Large intestine (tissue), 3 donors: ENCODE results near the gene CES5A. TPM values are rescaled to one million over a fixed set of nuclear protein-coding genes. Genes with fewer than 3 reads are reported as not detected.
"Not testable (repeated sequence)": the region's sequence is repeated elsewhere in the genome, so short reads cannot be mapped to it uniquely, and the experiment has no call there.

Source experiments
- DNase-seq, 2 donors: peaks; one replicate each; pipeline versions ENCODE4 v3.0.0 to v3.0.0-alpha.2; 2013
- H3K27ac ChIP-seq: one replicate; pipeline ENCODE4 v1.5.1; 2013; ENCODE audit warnings: low read length
- H3K27me3 ChIP-seq: 2 replicates; pipeline ENCODE4 v1.6.1; 2013; ENCODE audit warnings: low read length; ENCODE audit not compliant: control insufficient read depth, insufficient read depth
- H3K36me3 ChIP-seq: 2 replicates; pipeline ENCODE4 v1.6.1; 2013; ENCODE audit warnings: low read length; ENCODE audit not compliant: control insufficient read depth, insufficient read depth
- H3K4me1 ChIP-seq: one replicate; pipeline ENCODE4 v1.6.1; 2013; ENCODE audit warnings: low read length; ENCODE audit not compliant: control insufficient read depth, insufficient read depth
- H3K4me3 ChIP-seq: one replicate; pipeline ENCODE4 v1.5.1; 2013; ENCODE audit warnings: low read length
- H3K9me3 ChIP-seq: one replicate; pipeline ENCODE4 v1.6.1; 2013; ENCODE audit warnings: mild to moderate bottlenecking, low read depth, low read length, moderate library complexity; ENCODE audit not compliant: control insufficient read depth
- whole genome bisulfite sequencing: methylation state at CpG from one replicate; pipeline ENCODE4 v1.1.5; 2013; ENCODE audit warnings: low lambda C conversion rate; ENCODE audit not compliant: insufficient coverage; 5-methylcytosine and 5-hydroxymethylcytosine counted together
- polyA plus RNA-seq: library from polyadenylated mRNA; unstranded; fragments of 120-200 nt; gene quantifications from one replicate; pipeline ENCODE4 v1.2.1, GENCODE V29; 2013

CES5A gene
- polyA plus RNA-seq, 1 donor: not detected

- no CpG with 5 or more reads among the region's 8 CpGs for WGBS
- not testable (repeated sequence) for DNase-seq, H3K27me3 ChIP-seq, H3K27ac ChIP-seq, H3K4me1 ChIP-seq, H3K9me3 ChIP-seq, H3K4me3 ChIP-seq, H3K36me3 ChIP-seq
Measured at GRCh38 chr16:55803681-55804080, 71.5 kb downstream of the CES5A start.

Other genes with a start within 250 kb of the CES5A start
- gene SLC6A2, start 219.4 kb downstream of the CES5A start, polyA plus RNA-seq: 0.12 TPM
- gene CES1, start 42.3 kb downstream of the CES5A start, polyA plus RNA-seq: 27.7 TPM